HCT116 (cell line): Measurements from ENCODE around the gene SHC2. TPM values are rescaled to one million over a fixed set of nuclear protein-coding genes. Genes with fewer than 3 reads are reported as not detected.

Experiments used
- ATAC-seq: fragments of 200-7000 bp; cut with Tn5 transposase; 2 replicates; pipeline ENCODE4 v1.9.1; 2020; ENCODE audit warnings: mild to moderate bottlenecking, moderate library complexity
- BruUV-seq: library from RNA; stranded (reverse); fragments of 400-500 nt; replicated peaks from 2 replicates; lab custom pipeline; 2021; lab: Mats Ljungman, UMichigan
- CTCF ChIA-PET: fragments of 300-600 bp; sonication (Branson Sonifier 250); formaldehyde crosslinking; loops from one replicate; lab custom pipeline; 2021; ENCODE audit warnings: antibody characterized with exemption; lab: Charles Lee
- POLR2A ChIA-PET: fragments of 300-600, 350-600 bp; sonication (Branson Sonifier 250); formaldehyde crosslinking; loops from one replicate; lab custom pipeline; 2021; ENCODE audit warnings: antibody characterized with exemption; lab: Charles Lee
- RAD21 ChIA-PET, 2 experiments: fragments of 300-600 bp; sonication (Branson Sonifier 250); formaldehyde crosslinking; loops; one replicate each; lab custom pipeline; 2023; ENCODE audit warnings: low total read pairs in 2 of 2; ENCODE audit not compliant: uncharacterized antibody in 2 of 2, unreplicated experiment in 2 of 2, low non-redundant PET in 1 of 2; lab: Charles Lee
- DNase-seq: peaks from one replicate; pipeline ENCODE4 v3.0.0-alpha.2; 2010; ENCODE audit warnings: low read depth, low spot score
- H2AFZ ChIP-seq: fragments of 200-600 bp; shearing (Covaris generic), sonication (generic); 2 replicates; pipeline ENCODE4 v1.6.1; 2017; ENCODE audit warnings: low read depth, mixed run types, mixed read lengths, antibody characterized with exemption, low read length; ENCODE audit not compliant: poor library complexity, severe bottlenecking
- H3K27ac ChIP-seq: 2 replicates; pipeline ENCODE4 v1.5.1; 2012; ENCODE audit warnings: low read depth, low read length
- H3K27me3 ChIP-seq: fragments of 200-600 bp; sonication (generic); 2 replicates; pipeline ENCODE4 v1.6.1; 2016; ENCODE audit warnings: mixed run types, low read length, mixed read lengths; ENCODE audit not compliant: insufficient read depth
- H3K36me3 ChIP-seq, 2 experiments: fragments of 200-500 bp in 1 of 2; fragments of 200-600 bp in 1 of 2; sonication (Bioruptor generic) in 1 of 2; sonication (generic) in 1 of 2; 2 replicates each; pipeline versions ENCODE4 v1.5.1 to v1.6.1; 2014 to 2016; ENCODE audit warnings: low read length in 2 of 2, inconsistent platforms in 1 of 2, mixed read lengths in 1 of 2, mixed run types in 1 of 2; ENCODE audit not compliant: insufficient read depth in 2 of 2, control insufficient read depth in 1 of 2
- H3K4me1 ChIP-seq, 2 experiments: fragments of 200-600 bp in 1 of 2; sonication (generic) in 1 of 2; 2 replicates each; pipeline versions ENCODE4 v1.5.1 to v1.6.1; 2012 to 2017; ENCODE audit warnings: low read length in 2 of 2, inconsistent platforms in 1 of 2, mild to moderate bottlenecking in 1 of 2, mixed read lengths in 1 of 2, mixed run types in 1 of 2, moderate library complexity in 1 of 2; ENCODE audit not compliant: insufficient read depth in 2 of 2, control insufficient read depth in 1 of 2
- H3K4me2 ChIP-seq: fragments of 200-600 bp; sonication (generic); 2 replicates; pipeline ENCODE4 v1.6.1; 2017; ENCODE audit warnings: mixed run types, low read length, mixed read lengths
- H3K4me3 ChIP-seq, 2 experiments: fragments of 200-600 bp in 1 of 2; sonication (generic) in 1 of 2; replicated peaks in 1 of 2; 2 replicates each; pipeline ENCODE4 v1.5.1; 2011 to 2016; ENCODE audit warnings: low read length in 2 of 2, control low read depth in 1 of 2, low read depth in 1 of 2, mild to moderate bottlenecking in 1 of 2, mixed read lengths in 1 of 2, mixed run types in 1 of 2
- H3K79me2 ChIP-seq: fragments of 200-600 bp; sonication (generic); 2 replicates; pipeline ENCODE4 v1.6.1; 2017; ENCODE audit warnings: mild to moderate bottlenecking, mixed run types, low read length, moderate library complexity, mixed read lengths; ENCODE audit not compliant: insufficient read depth
- H3K9ac ChIP-seq: fragments of 200-600 bp; sonication (generic); 2 replicates; pipeline ENCODE4 v1.6.1; 2016; ENCODE audit warnings: low read length, mixed read lengths
- H3K9me2 ChIP-seq: fragments of 200-600 bp; sonication (generic), shearing (Covaris generic); 2 replicates; pipeline ENCODE4 v1.6.1; 2017; ENCODE audit warnings: mixed run types, mild to moderate bottlenecking, moderate library complexity; ENCODE audit not compliant: insufficient read depth
- H3K9me3 ChIP-seq, 2 experiments: fragments of 200-500 bp in 1 of 2; fragments of 200-600 bp in 1 of 2; sonication (Bioruptor generic) in 1 of 2; sonication (generic) in 1 of 2; 2 replicates each; pipeline ENCODE4 v1.6.1; 2014 to 2017; ENCODE audit warnings: low read length in 2 of 2, mixed read lengths in 2 of 2, inconsistent platforms in 1 of 2, low read depth in 1 of 2, mild to moderate bottlenecking in 1 of 2, mixed run types in 1 of 2, moderate library complexity in 1 of 2; ENCODE audit not compliant: control insufficient read depth in 1 of 2, insufficient read depth in 1 of 2
- H4K20me1 ChIP-seq: fragments of 200-600 bp; sonication (generic), shearing (Covaris generic); 2 replicates; pipeline ENCODE4 v1.6.1; 2017; ENCODE audit warnings: mixed run types, mild to moderate bottlenecking, moderate library complexity; ENCODE audit not compliant: insufficient read depth
- CEBPB ChIP-seq: IDR thresholded peaks from 2 replicates; pipeline ENCODE4 v1.6.1; 2012; ENCODE audit warnings: low read depth
- CTCF ChIP-seq, 3 experiments: fragments of 200-600 bp in 1 of 3; sonication (generic) in 1 of 3; IDR thresholded peaks in 2 of 3; conservative IDR thresholded peaks in 1 of 3; 2 replicates each; pipeline ENCODE4 v1.5.1; 2012 to 2017; ENCODE audit warnings: low read depth in 2 of 3, low read length in 2 of 3, antibody characterized with exemption in 1 of 3, borderline replicate concordance in 1 of 3, control low read depth in 1 of 3, mild to moderate bottlenecking in 1 of 3, mixed read lengths in 1 of 3, mixed run types in 1 of 3, moderate library complexity in 1 of 3; ENCODE audit not compliant: insufficient read depth in 1 of 3
- ELF1 ChIP-seq: IDR thresholded peaks from 2 replicates; pipeline ENCODE4 v1.6.1; 2012; ENCODE audit warnings: low read depth, borderline replicate concordance
- FOSL1 ChIP-seq: IDR thresholded peaks from 2 replicates; pipeline ENCODE4 v1.6.1; 2012; ENCODE audit warnings: low read depth
- JUND ChIP-seq: IDR thresholded peaks from 2 replicates; pipeline ENCODE4 v1.6.1; 2012
- MAX ChIP-seq: IDR thresholded peaks from 2 replicates; pipeline ENCODE4 v1.6.1; 2012
- SIN3A ChIP-seq: IDR thresholded peaks from 2 replicates; pipeline ENCODE4 v1.6.1; 2012; ENCODE audit warnings: low read depth
- SP1 ChIP-seq: IDR thresholded peaks from 2 replicates; pipeline ENCODE4 v1.6.1; 2012; ENCODE audit warnings: low read depth
- SRF ChIP-seq: IDR thresholded peaks from 2 replicates; pipeline ENCODE4 v1.6.1; 2012; ENCODE audit warnings: low read depth
- YY1 ChIP-seq: IDR thresholded peaks from 2 replicates; pipeline ENCODE4 v1.6.1; 2011; ENCODE audit warnings: low read length, low read depth, moderate library complexity, mild to moderate bottlenecking; ENCODE audit not compliant: insufficient replicate concordance; ENCODE audit errors: extremely low read depth
- ZFX ChIP-seq: fragments of 450-650 bp; IDR thresholded peaks from 2 replicates; pipeline ENCODE4 v1.6.1; 2017
- ZNF274 ChIP-seq: fragments of 200-500 bp; sonication (Bioruptor generic); IDR thresholded peaks from 2 replicates; pipeline ENCODE4 v1.6.1; 2014; ENCODE audit warnings: mild to moderate bottlenecking, low read depth, low read length, inconsistent platforms
- intact Hi-C: fragments of 100-400 bp; cut with micrococcal nuclease; formaldehyde crosslinking; loops from 2 replicates; pipeline ENCODE4 v1.10.0; 2022
- total RNA-seq: library from RNA; stranded (reverse); gene quantifications from one replicate; pipeline ENCODE4 v1.2.1, GENCODE V29; 2021; ENCODE audit not compliant: unreplicated experiment
- TF ChIP-seq, protein P1 (sequence below): IDR thresholded peaks from 2 replicates; pipeline ENCODE4 v1.6.1; 2011; ENCODE audit warnings: mild to moderate bottlenecking, low read length, moderate library complexity; ENCODE audit not compliant: insufficient replicate concordance; ENCODE audit errors: extremely low read depth

The SHC2 gene
- total RNA-seq, 1 experiment from 2014 or later = 2.5 TPM

- Histone ChIP-seq H3K4me2 (no peak overlapping the region), H3K9ac (no peak overlapping the region), H3K4me3 (no peak overlapping the region), H3K79me2 (no peaks in the 10 kb centered on the region), H4K20me1 (no peaks in the 10 kb centered on the region), H3K36me3 (no peaks in the 10 kb centered on the region), H3K9me2 (no peaks in the 10 kb centered on the region), H3K27me3 (no peaks in the 10 kb centered on the region), H3K4me1 (peaks cover 3 to 5% of the 10 kb centered on the region in 2 experiments; a peak in 2 of 4 replicates), H3K9me3 (no peaks in the 10 kb centered on the region), H2AFZ (no peak overlapping the region), H3K27ac (no peak overlapping the region)
- no peak for ATAC-seq
- CTCF ChIA-PET = no interaction called here
- DNase-seq = no peak
- POLR2A ChIA-PET = no interaction called here
- TF ChIP-seq FOSL1 (no peak), ZNF274 (no peak), ELF1 (no peak), SRF (no peak), CTCF (IDR thresholded peaks at IDR 0.05 in 2 of 3, conservative IDR thresholded peaks at IDR 0.05 in 1 of 3; ENCODE audit: borderline replicate concordance in 1 of 3, insufficient read depth in 1 of 3, low read depth in 2 of 3, low read length in 2 of 3) (no peak), YY1 (no peak), JUND (no peak), ZFX (no peak), SIN3A (no peak), SP1 (no peak), CEBPB (no peak), MAX (no peak)
- TF ChIP-seq, protein P1, sequence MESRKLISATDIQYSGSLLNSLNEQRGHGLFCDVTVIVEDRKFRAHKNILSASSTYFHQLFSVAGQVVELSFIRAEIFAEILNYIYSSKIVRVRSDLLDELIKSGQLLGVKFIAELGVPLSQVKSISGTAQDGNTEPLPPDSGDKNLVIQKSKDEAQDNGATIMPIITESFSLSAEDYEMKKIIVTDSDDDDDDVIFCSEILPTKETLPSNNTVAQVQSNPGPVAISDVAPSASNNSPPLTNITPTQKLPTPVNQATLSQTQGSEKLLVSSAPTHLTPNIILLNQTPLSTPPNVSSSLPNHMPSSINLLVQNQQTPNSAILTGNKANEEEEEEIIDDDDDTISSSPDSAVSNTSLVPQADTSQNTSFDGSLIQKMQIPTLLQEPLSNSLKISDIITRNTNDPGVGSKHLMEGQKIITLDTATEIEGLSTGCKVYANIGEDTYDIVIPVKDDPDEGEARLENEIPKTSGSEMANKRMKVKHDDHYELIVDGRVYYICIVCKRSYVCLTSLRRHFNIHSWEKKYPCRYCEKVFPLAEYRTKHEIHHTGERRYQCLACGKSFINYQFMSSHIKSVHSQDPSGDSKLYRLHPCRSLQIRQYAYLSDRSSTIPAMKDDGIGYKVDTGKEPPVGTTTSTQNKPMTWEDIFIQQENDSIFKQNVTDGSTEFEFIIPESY = no peak
- RAD21 ChIA-PET = no interaction called here
- intact Hi-C loops = no loop called here
- no TSS peak for BruUV-seq
Measured at GRCh38 chr19:376111-376470, 84.7 kb downstream of the SHC2 start.
